Fibroblast of skin of back (primary cell): ENCODE results near the gene HBP1.
"Not testable (repeated sequence)": the region's sequence is repeated elsewhere in the genome, so short reads cannot be mapped to it uniquely, and the experiment has no call there.

ENCODE experiments used
- DNase-seq: peaks from one replicate; pipeline ENCODE4 v3.0.0-alpha.2; 2013

Gene HBP1

GRCh38 chr7:107232568-107233090 is 63.8 kb downstream of the HBP1 start:
- DNase-seq = peak; percentile 74

DNA sequence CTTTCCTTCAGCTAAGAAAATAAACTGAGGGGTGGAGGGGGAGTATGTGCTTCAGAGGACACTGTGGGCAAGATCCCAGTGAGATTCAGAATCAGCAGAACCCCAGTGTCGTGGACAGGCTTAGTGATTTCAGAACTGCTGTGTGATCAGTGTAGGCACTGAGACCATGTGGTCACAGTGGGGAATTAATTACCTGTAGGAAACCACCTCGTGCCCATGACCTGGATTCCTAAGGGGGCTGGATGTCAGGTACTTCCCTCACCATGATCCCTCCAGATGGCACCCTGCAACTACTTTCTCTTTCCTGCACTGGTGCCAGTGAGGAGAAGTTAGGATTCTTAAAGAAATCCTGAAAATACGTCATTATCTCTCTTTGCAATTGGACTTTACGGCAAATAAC is 64.4 kb downstream of the HBP1 start:
- DNase-seq = no peak

GRCh38 chr7:107233981-107234380 is 65.2 kb downstream of the HBP1 start:
- DNase-seq = no peak

- no peak for DNase-seq
These were observed 65.6 kb downstream of the HBP1 start for GRCh38 chr7:107234436-107234835.

- no peak for DNase-seq
These were observed 68.1 kb downstream of the HBP1 start for GRCh38 chr7:107236862-107237261.

- DNase-seq = no peak
These were observed 68.6 kb downstream of the HBP1 start for GRCh38 chr7:107237451-107237850.

DNA sequence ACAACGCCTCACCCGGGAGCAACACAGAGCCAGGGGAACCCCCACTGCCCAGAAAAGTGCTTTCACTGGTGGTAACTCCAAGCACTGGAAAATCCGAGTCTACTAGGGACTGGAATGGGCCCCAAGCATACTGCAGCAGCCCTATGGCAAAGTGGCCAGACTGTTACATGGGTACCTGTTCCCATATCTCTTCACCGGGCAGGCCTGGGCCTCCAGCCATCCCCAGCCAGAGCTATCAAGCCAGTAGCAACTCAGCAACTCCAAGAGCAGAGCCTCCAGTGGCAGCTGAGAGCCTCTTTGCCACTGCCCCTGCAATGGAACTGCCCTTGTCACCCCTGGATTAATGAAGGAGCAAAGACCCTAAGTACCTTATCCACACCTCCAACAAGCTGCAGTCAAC is 73.5 kb downstream of the HBP1 start:
- no peak for DNase-seq

DNA sequence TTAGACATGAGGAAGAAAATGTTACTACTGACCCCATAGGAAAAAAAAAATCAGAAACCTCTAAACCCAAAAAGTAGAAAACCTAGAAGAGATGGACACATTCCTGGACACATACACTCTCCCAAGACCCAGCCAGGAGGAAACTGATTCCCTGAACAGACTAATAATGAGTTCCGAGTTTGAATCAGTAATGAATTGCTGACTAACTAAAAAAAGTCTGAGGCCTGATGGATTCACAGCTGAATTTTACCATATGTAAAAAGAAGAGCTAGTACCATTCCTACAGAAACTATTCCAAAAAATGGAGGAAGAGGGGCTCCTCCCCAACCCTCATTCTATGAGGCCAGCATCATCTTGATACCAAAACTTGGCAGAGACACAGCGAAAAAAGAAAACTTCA is 75.8 kb downstream of the HBP1 start:
- DNase-seq = no peak

DNA sequence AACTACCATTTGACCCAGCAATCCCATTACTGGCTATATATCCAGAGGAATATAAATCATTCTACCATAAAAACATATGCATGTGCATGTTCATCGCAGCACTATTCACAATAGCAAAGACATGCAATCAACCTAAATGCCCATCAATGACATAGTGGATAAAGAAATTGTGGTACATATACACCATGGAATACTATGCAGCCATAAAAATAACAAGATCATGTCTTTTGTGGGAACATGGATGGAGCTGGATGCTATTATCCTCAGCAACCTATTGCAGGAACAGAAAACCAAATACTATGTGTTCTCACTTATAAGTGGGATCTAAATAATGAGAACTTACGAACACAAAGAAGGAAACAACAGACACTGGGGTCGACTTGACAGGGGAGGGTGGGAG is 78.0 kb downstream of the HBP1 start:
- not testable (repeated sequence) for DNase-seq

GRCh38 chr7:107248551-107249316 is 79.9 kb downstream of the HBP1 start:
- DNase-seq = no peak

- DNase-seq = no peak
These were observed 83.2 kb downstream of the HBP1 start for GRCh38 chr7:107251963-107252362.
